ENCODE results near the gene PCED1A. TPM values are rescaled to one million over a fixed set of nuclear protein-coding genes. Genes with fewer than 3 reads are reported as not detected.

PCED1A gene
- total and polyA plus RNA-seq, 2 donors (not counting 3 experiments of a cell fraction or from before 2014, with no cell fraction given) = 20.1 to 32.0 TPM

- DNase-seq (ENCODE audit: low read depth, low spot score) (no peak), FAIRE-seq (no peak)
- intact Hi-C loops (cut with micrococcal nuclease) (no loop called here), dilution Hi-C loops (cut with MboI; ENCODE audit: extremely low pct_ligation_motif_present, low sequenced_read_pairs) (no loop called here)
- CTCF ChIA-PET = interaction anchor here (1.2 kb wide), 1 partner anchor 40 kb away, joined by 3 read pairs; no protein-coding TSS in a partner anchor
- TF ChIP-seq POLR2A (IDR thresholded peaks at IDR 0.05; ENCODE audit: low read depth, low read length) = no peak
- TF ChIP-seq FOS (IDR thresholded peaks at IDR 0.05; ENCODE audit: borderline replicate concordance, insufficient read depth, low read length) = no peak
- no peak for TF ChIP-seq CTCF (IDR thresholded peaks at IDR 0.05; ENCODE audit: extremely low read depth in 1 of 2, insufficient read depth in 1 of 2, low read depth in 1 of 2, low read length in 2 of 2)
- Histone ChIP-seq H4K20me1 (replicated peaks; ENCODE audit: control insufficient read depth, extremely low read depth, insufficient read depth, low read length) (no peaks in the 10 kb centered on the region), H3K9me1 (replicated peaks; ENCODE audit: control insufficient read depth, extremely low read depth, insufficient read depth, low read length) (no peaks in the 10 kb centered on the region), H3K36me3 (ENCODE audit: control insufficient read depth in 2 of 2, extremely low read depth in 1 of 2, insufficient read depth in 2 of 2, low read length in 2 of 2) (no peaks in the 10 kb centered on the region), H3K9ac (replicated peaks; ENCODE audit: extremely low read depth, insufficient read depth, low read length) (no peak overlapping the region), H3K79me2 (ENCODE audit: control insufficient read depth, insufficient read depth, low read length) (no peaks in the 10 kb centered on the region), H3K4me2 (ENCODE audit: insufficient read depth, low read length) (no peak overlapping the region), H3K9me3 (replicated peaks; ENCODE audit: control insufficient read depth, insufficient read depth, low read length) (peaks cover 1% of the 10 kb centered on the region), H3K4me3 (replicated peaks in 1 of 3; ENCODE audit: insufficient read depth in 1 of 3, low read depth in 1 of 3, low read length in 3 of 3) (no peak overlapping the region), H3K27me3 (ENCODE audit: control insufficient read depth in 2 of 2, insufficient read depth in 2 of 2, low read length in 2 of 2) (peaks cover 6 to 21% of the 10 kb centered on the region in 2 experiments), H3K27ac (ENCODE audit: insufficient read depth, low read depth, low read length) (no peak overlapping the region), H2AFZ (ENCODE audit: low read depth, low read length) (no peak overlapping the region), H3K4me1 (ENCODE audit: control insufficient read depth, extremely low read depth, insufficient read depth, low read length) (no peaks in the 10 kb centered on the region)
- no TSS peak for BruUV-seq (replicated peaks)
- POLR2A ChIA-PET = no interaction called here
Observed at GRCh38 chr20:2812189-2812588, 28.3 kb downstream of the PCED1A start.

DNA sequence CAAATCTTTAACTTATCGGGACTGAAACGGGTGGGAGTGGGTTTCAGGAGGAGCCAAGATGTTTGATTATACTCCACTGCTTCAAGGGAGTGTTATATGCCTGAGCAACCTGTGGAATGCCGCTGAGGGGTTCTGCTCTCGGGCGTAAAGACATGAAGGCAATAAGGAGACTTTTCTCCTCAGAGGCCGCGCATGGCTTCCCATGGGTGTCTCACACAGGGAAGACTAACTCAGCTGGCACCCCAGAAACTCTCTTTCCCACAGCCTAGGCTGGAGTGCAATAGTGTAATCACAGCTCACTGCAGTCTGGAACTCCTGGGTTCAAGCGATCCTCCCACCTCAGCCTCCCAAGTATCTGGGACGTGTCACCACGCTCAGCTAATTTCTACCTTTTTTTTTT lies 30.8 kb downstream of the PCED1A start:
- intact Hi-C loops (cut with micrococcal nuclease) (no loop called here), dilution Hi-C loops (cut with MboI; ENCODE audit: extremely low pct_ligation_motif_present, low sequenced_read_pairs) (no loop called here)
- H3K9me3 ChIP-seq (replicated peaks; ENCODE audit: control insufficient read depth, insufficient read depth, low read length) = peaks cover 1% of the 10 kb centered on the region
- H3K27me3 ChIP-seq (ENCODE audit: control insufficient read depth in 2 of 2, insufficient read depth in 2 of 2, low read length in 2 of 2) = peaks cover 22 to 46% of the 10 kb centered on the region in 2 experiments
- H3K9me1 ChIP-seq (replicated peaks; ENCODE audit: control insufficient read depth, extremely low read depth, insufficient read depth, low read length) = no peaks in the 10 kb centered on the region
- H3K27ac ChIP-seq (ENCODE audit: insufficient read depth, low read depth, low read length) = no peak overlapping the region
- no peaks in the 10 kb centered on the region for H3K79me2 ChIP-seq (ENCODE audit: control insufficient read depth, insufficient read depth, low read length)
- ChIA-PET CTCF (no interaction called here), POLR2A (no interaction called here)
- TF ChIP-seq EZH2 (IDR thresholded peaks at IDR 0.05; ENCODE audit: borderline replicate concordance, low read depth, low read length, severe bottlenecking) (no peak), MYC (IDR thresholded peaks at IDR 0.05; ENCODE audit: low read depth, low read length) (no peak), GATA2 (IDR thresholded peaks at IDR 0.05; ENCODE audit: insufficient read depth, insufficient read length, low read depth, low read length) (no peak), CTCF (IDR thresholded peaks at IDR 0.05; ENCODE audit: extremely low read depth in 1 of 2, insufficient read depth in 1 of 2, low read depth in 1 of 2, low read length in 2 of 2) (no peak), MAX (IDR thresholded peaks at IDR 0.05; ENCODE audit: insufficient read depth, insufficient read length) (no peak), POLR2A (IDR thresholded peaks at IDR 0.05; ENCODE audit: low read depth, low read length) (no peak), JUN (IDR thresholded peaks at IDR 0.05; ENCODE audit: borderline replicate concordance, insufficient read depth, insufficient read length, low read depth) (no peak), FOS (IDR thresholded peaks at IDR 0.05; ENCODE audit: borderline replicate concordance, insufficient read depth, low read length) (no peak), POLR2AphosphoS5 (IDR thresholded peaks at IDR 0.05; ENCODE audit: insufficient read depth, low read depth, low read length) (no peak)
- H3K4me1 ChIP-seq (ENCODE audit: control insufficient read depth, extremely low read depth, insufficient read depth, low read length) = no peaks in the 10 kb centered on the region
- BruUV-seq (replicated peaks) = no TSS peak
- FAIRE-seq (no peak), DNase-seq (ENCODE audit: low read depth, low spot score) (no peak)
- no peak overlapping the region for H3K4me2 ChIP-seq (ENCODE audit: insufficient read depth, low read length)
- H3K9ac ChIP-seq (replicated peaks; ENCODE audit: extremely low read depth, insufficient read depth, low read length) = no peak overlapping the region
- no peak overlapping the region for H2AFZ ChIP-seq (ENCODE audit: low read depth, low read length)
- no peak overlapping the region for H3K4me3 ChIP-seq (replicated peaks in 1 of 3; ENCODE audit: insufficient read depth in 1 of 3, low read depth in 1 of 3, low read length in 3 of 3)
- no peaks in the 10 kb centered on the region for H3K36me3 ChIP-seq (ENCODE audit: control insufficient read depth in 2 of 2, extremely low read depth in 1 of 2, insufficient read depth in 2 of 2, low read length in 2 of 2)
- no peaks in the 10 kb centered on the region for H4K20me1 ChIP-seq (replicated peaks; ENCODE audit: control insufficient read depth, extremely low read depth, insufficient read depth, low read length)

All from endothelial cell of umbilical vein (primary cell).